Endothelial cell of umbilical vein (primary cell): ENCODE data around the gene ITGA6. TPM values are rescaled to one million over a fixed set of nuclear protein-coding genes. Genes with fewer than 3 reads are reported as not detected.

Experiments
- BruUV-seq: library from RNA; stranded (reverse); fragments of 400-500 nt; replicated peaks from 2 replicates; lab custom pipeline; 2021; lab: Mats Ljungman, UMichigan
- CTCF ChIA-PET: fragments of 300-600, 350-600 bp; sonication (Branson Sonifier 250); formaldehyde crosslinking; loops from one replicate; lab custom pipeline; 2021; ENCODE audit warnings: antibody characterized with exemption, inconsistent platforms; lab: Charles Lee
- POLR2A ChIA-PET: fragments of 300-600, 350-600 bp; sonication (Branson Sonifier 250); formaldehyde crosslinking; loops from one replicate; lab custom pipeline; 2021; ENCODE audit warnings: antibody characterized with exemption, inconsistent platforms; lab: Charles Lee
- DNase-seq: peaks from one replicate; pipeline ENCODE4 v3.0.0-alpha.2; 2011; ENCODE audit warnings: low read depth, low spot score
- FAIRE-seq: peaks from 2 replicates; lab custom pipeline; 2011; peaks lifted over from hg19 to GRCh38; lab: Jason Lieb, UNC
- H2AFZ ChIP-seq: 2 replicates; pipeline ENCODE4 v1.6.0; 2012; ENCODE audit warnings: low read depth, low read length, control low read depth, inconsistent platforms
- H3K27ac ChIP-seq: 2 replicates; pipeline ENCODE4 v1.5.1; 2011; ENCODE audit warnings: low read depth, mild to moderate bottlenecking, control low read depth, low read length, moderate library complexity; ENCODE audit not compliant: insufficient read depth
- H3K27me3 ChIP-seq, 2 experiments: 2 replicates each; pipeline versions ENCODE4 v1.6.0 to v1.6.1; 2011; ENCODE audit warnings: low read length in 2 of 2, mixed read lengths in 1 of 2; ENCODE audit not compliant: control insufficient read depth in 2 of 2, insufficient read depth in 2 of 2
- H3K36me3 ChIP-seq, 2 experiments: 2 replicates in 1 of 2; 3 replicates in 1 of 2; pipeline ENCODE4 v1.5.1; 2011; ENCODE audit warnings: low read length in 2 of 2, mild to moderate bottlenecking in 1 of 2, moderate library complexity in 1 of 2; ENCODE audit not compliant: control insufficient read depth in 2 of 2, insufficient read depth in 2 of 2; ENCODE audit errors: extremely low read depth in 1 of 2
- H3K4me1 ChIP-seq: 3 replicates; pipeline ENCODE4 v1.5.1; 2011; ENCODE audit warnings: mild to moderate bottlenecking, low read length; ENCODE audit not compliant: control insufficient read depth, insufficient read depth; ENCODE audit errors: extremely low read depth
- H3K4me2 ChIP-seq: 2 replicates; pipeline ENCODE4 v1.6.1; 2011; ENCODE audit warnings: low read length, control low read depth, mixed read lengths; ENCODE audit not compliant: insufficient read depth
- H3K4me3 ChIP-seq, 3 experiments: fragments of 200-600 bp in 1 of 3; sonication (generic), shearing (Covaris generic) in 1 of 3; replicated peaks in 1 of 3; 2 replicates each; pipeline ENCODE4 v1.5.1; 2011 to 2016; ENCODE audit warnings: control low read depth in 3 of 3, low read length in 3 of 3, mild to moderate bottlenecking in 2 of 3, inconsistent platforms in 1 of 3, low read depth in 1 of 3, moderate library complexity in 1 of 3; ENCODE audit not compliant: insufficient read depth in 1 of 3
- H3K79me2 ChIP-seq: 2 replicates; pipeline ENCODE4 v1.6.0; 2012; ENCODE audit warnings: low read length, inconsistent platforms; ENCODE audit not compliant: control insufficient read depth, insufficient read depth
- H3K9ac ChIP-seq: replicated peaks from 2 replicates; pipeline ENCODE3; 2011; ENCODE audit warnings: low read length, control low read depth; ENCODE audit not compliant: insufficient read depth; ENCODE audit errors: extremely low read depth
- H3K9me1 ChIP-seq: replicated peaks from 3 replicates; pipeline ENCODE4 v1.6.0; 2011; ENCODE audit warnings: mild to moderate bottlenecking, low read length; ENCODE audit not compliant: control insufficient read depth, insufficient read depth; ENCODE audit errors: extremely low read depth
- H3K9me3 ChIP-seq: replicated peaks from 2 replicates; pipeline ENCODE4 v1.5.1; 2012; ENCODE audit warnings: low read length, inconsistent platforms; ENCODE audit not compliant: control insufficient read depth, insufficient read depth
- H4K20me1 ChIP-seq: replicated peaks from 2 replicates; pipeline ENCODE3; 2011; ENCODE audit warnings: mild to moderate bottlenecking, low read length; ENCODE audit not compliant: control insufficient read depth, insufficient read depth; ENCODE audit errors: extremely low read depth
- EZH2 ChIP-seq: IDR thresholded peaks from 2 replicates; pipeline ENCODE4 v1.6.1; 2012; ENCODE audit warnings: borderline replicate concordance, low read depth, mild to moderate bottlenecking, moderate library complexity, low read length, inconsistent platforms; ENCODE audit not compliant: severe bottlenecking
- FOS ChIP-seq: IDR thresholded peaks from 2 replicates; pipeline ENCODE4 v1.6.1; 2011; ENCODE audit warnings: mild to moderate bottlenecking, low read length, moderate library complexity, borderline replicate concordance; ENCODE audit not compliant: insufficient read depth
- GATA2 ChIP-seq: IDR thresholded peaks from 2 replicates; pipeline ENCODE4 v1.7.0; 2011; ENCODE audit warnings: low read depth, mild to moderate bottlenecking, moderate library complexity, mixed read lengths, low read length; ENCODE audit not compliant: insufficient read length, insufficient read depth
- JUN ChIP-seq: IDR thresholded peaks from 2 replicates; pipeline ENCODE4 v1.6.1; 2011; ENCODE audit warnings: borderline replicate concordance, low read depth; ENCODE audit not compliant: insufficient read length, insufficient read depth
- MAX ChIP-seq: IDR thresholded peaks from 2 replicates; pipeline ENCODE4 v1.6.1; 2011; ENCODE audit not compliant: insufficient read depth, insufficient read length
- MYC ChIP-seq: IDR thresholded peaks from one replicate; pipeline ENCODE4 v1.6.1; 2011; ENCODE audit warnings: mild to moderate bottlenecking, low read depth, low read length
- POLR2A ChIP-seq: IDR thresholded peaks from 2 replicates; pipeline ENCODE4 v1.6.1; 2012; ENCODE audit warnings: low read depth, mild to moderate bottlenecking, control low read depth, low read length
- POLR2AphosphoS5 ChIP-seq: IDR thresholded peaks from 2 replicates; pipeline ENCODE4 v1.6.1; 2012; ENCODE audit warnings: low read depth, mild to moderate bottlenecking, control low read depth, low read length, moderate library complexity; ENCODE audit not compliant: insufficient read depth
- dilution Hi-C: fragments of 300-500 bp; cut with MboI; formaldehyde crosslinking; loops from one replicate; pipeline ENCODE4 v1.15.0; 2019; ENCODE audit warnings: low sequenced_read_pairs; ENCODE audit not compliant: extremely low pct_ligation_motif_present
- intact Hi-C: fragments of 100-400 bp; cut with micrococcal nuclease; formaldehyde crosslinking; loops from one replicate; pipeline ENCODE4 v1.10.0; 2022
- polyA plus RNA-seq, 4 experiments: library from polyadenylated mRNA; depleted of rRNA in 3 of 4; stranded (reverse) in 3 of 4; unstranded in 1 of 4; fragments of >200 nt; gene quantifications; 2 replicates each; pipeline versions ENCODE4 v1.2.1 to v1.2.3, GENCODE V29; 2011 to 2012; ENCODE audit warnings: missing spikeins in 1 of 4
- total RNA-seq: library from RNA; stranded (reverse); gene quantifications from 2 replicates; pipeline ENCODE4 v1.2.3, GENCODE V29; 2021
- TF ChIP-seq, protein P1 (sequence below), 2 donors: IDR thresholded peaks; 1 replicate in 1 of 2; 2 replicates in 1 of 2; pipeline ENCODE4 v1.5.1; 2011; ENCODE audit warnings: low read length in 2 of 2, mild to moderate bottlenecking in 2 of 2, moderate library complexity in 2 of 2, control low read depth in 1 of 2, inconsistent platforms in 1 of 2, low read depth in 1 of 2; ENCODE audit not compliant: insufficient read depth in 1 of 2; ENCODE audit errors: extremely low read depth in 1 of 2

Gene ITGA6
- total and polyA plus RNA-seq, 2 donors (not counting 3 experiments of a cell fraction or from before 2014, with no cell fraction given): 24.9 to 208 TPM

DNA sequence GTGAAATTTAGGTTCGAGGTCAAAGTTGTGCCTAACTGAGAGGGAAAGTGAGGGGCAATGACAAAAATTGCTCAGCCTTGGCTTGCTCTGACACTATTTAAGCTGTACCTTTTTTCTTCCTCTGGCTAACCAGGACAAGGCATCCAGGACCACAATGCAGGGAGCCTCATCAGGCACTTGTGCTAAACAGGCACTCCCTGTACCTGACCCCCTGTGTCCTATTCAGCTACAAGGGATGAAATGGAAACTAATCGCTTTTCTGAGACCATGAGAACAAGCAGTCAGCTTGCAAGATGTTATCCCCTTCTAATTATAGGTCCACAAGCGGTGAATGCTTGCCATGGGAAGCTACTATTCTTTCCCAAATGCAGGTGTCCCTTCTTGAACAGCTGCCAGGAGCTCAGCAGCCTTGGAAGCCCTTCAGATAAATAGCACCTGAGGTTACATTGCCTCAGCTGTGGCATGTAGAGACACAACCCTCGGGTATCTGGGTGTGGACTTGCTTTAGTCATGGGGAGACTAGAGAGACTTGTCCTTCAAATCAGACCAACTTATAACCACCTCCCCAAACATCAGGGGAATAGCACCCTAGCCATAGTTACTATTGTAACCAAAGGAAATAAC, 19.1 kb upstream of the ITGA6 start:
- Histone ChIP-seq H3K9me1 (no peaks in the 10 kb centered on the region), H3K9me3 (no peaks in the 10 kb centered on the region), H3K4me3 (no peak overlapping the region), H2AFZ (peak overlapping the region; percentile 23), H3K79me2 (no peaks in the 10 kb centered on the region), H3K27ac (no peak overlapping the region), H3K27me3 (no peaks in the 10 kb centered on the region), H3K9ac (no peak overlapping the region), H3K36me3 (no peaks in the 10 kb centered on the region), H4K20me1 (no peaks in the 10 kb centered on the region), H3K4me2 (no peak overlapping the region), H3K4me1 (peaks cover 34% of the 10 kb centered on the region)
- CTCF ChIA-PET: interaction anchor here (0.9 to 1.9 kb wide), 3 partner anchors 24 to 53 kb away, joined by 3 to 6 read pairs (median 3); no protein-coding TSS in a partner anchor
- dilution Hi-C loops (no loop called here), intact Hi-C loops (loop anchor here (2.0 kb wide), 1 partner anchor 123 kb away; no protein-coding TSS in a partner anchor)
- BruUV-seq: no TSS peak
- POLR2A ChIA-PET: no interaction called here
- FAIRE-seq (no peak), DNase-seq (peak; percentile 51)
- TF ChIP-seq FOS (no peak), EZH2 (no peak), JUN (no peak), GATA2 (no peak), POLR2AphosphoS5 (no peak), MYC (no peak), MAX (no peak), POLR2A (no peak)
- TF ChIP-seq, protein P1, sequence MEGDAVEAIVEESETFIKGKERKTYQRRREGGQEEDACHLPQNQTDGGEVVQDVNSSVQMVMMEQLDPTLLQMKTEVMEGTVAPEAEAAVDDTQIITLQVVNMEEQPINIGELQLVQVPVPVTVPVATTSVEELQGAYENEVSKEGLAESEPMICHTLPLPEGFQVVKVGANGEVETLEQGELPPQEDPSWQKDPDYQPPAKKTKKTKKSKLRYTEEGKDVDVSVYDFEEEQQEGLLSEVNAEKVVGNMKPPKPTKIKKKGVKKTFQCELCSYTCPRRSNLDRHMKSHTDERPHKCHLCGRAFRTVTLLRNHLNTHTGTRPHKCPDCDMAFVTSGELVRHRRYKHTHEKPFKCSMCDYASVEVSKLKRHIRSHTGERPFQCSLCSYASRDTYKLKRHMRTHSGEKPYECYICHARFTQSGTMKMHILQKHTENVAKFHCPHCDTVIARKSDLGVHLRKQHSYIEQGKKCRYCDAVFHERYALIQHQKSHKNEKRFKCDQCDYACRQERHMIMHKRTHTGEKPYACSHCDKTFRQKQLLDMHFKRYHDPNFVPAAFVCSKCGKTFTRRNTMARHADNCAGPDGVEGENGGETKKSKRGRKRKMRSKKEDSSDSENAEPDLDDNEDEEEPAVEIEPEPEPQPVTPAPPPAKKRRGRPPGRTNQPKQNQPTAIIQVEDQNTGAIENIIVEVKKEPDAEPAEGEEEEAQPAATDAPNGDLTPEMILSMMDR (IDR thresholded peaks at IDR 0.05; ENCODE audit: extremely low read depth in 1 of 2, insufficient read depth in 1 of 2, low read depth in 1 of 2, low read length in 2 of 2): no peak
